KMS-11 (cell line): ENCODE measurements around the gene ADD3.

Source experiments
- H2AFZ ChIP-seq: fragments of 200-600 bp; sonication (generic); 2 replicates; pipeline ENCODE4 v1.6.1; 2016; ENCODE audit warnings: antibody characterized with exemption, mixed run types, low read depth
- H3K27ac ChIP-seq: fragments of 200-600 bp; sonication (generic); 2 replicates; pipeline ENCODE4 v1.6.1; 2016; ENCODE audit warnings: mild to moderate bottlenecking, mixed run types
- H3K27me3 ChIP-seq: fragments of 200-600 bp; sonication (generic); 2 replicates; pipeline ENCODE4 v1.6.1; 2017; ENCODE audit warnings: mild to moderate bottlenecking, low read depth, mixed run types, moderate library complexity; ENCODE audit not compliant: insufficient read depth
- H3K36me3 ChIP-seq: fragments of 200-600 bp; sonication (generic); 2 replicates; pipeline ENCODE4 v1.6.1; 2017; ENCODE audit warnings: mild to moderate bottlenecking, mixed run types; ENCODE audit not compliant: insufficient read depth
- H3K4me1 ChIP-seq: fragments of 200-600 bp; sonication (generic); 2 replicates; pipeline ENCODE4 v1.6.1; 2016; ENCODE audit warnings: mild to moderate bottlenecking, low read depth, mixed run types; ENCODE audit not compliant: poor library complexity, severe bottlenecking
- H3K4me2 ChIP-seq: fragments of 200-600 bp; sonication (generic); 2 replicates; pipeline ENCODE4 v1.7.0; 2016; ENCODE audit warnings: mild to moderate bottlenecking, mixed run types
- H3K4me3 ChIP-seq: fragments of 200-600 bp; sonication (generic); IDR thresholded peaks from 2 replicates; pipeline ENCODE4 v1.6.1; 2017; ENCODE audit warnings: low read depth, low read length, mixed read lengths; ENCODE audit not compliant: insufficient read depth
- H3K79me2 ChIP-seq: fragments of 200-600 bp; sonication (generic); 2 replicates; pipeline ENCODE4 v1.6.1; 2016; ENCODE audit warnings: low read depth, mixed run types; ENCODE audit not compliant: insufficient read depth
- H3K9ac ChIP-seq: fragments of 200-600 bp; sonication (generic); 2 replicates; pipeline ENCODE4 v1.6.1; 2016; ENCODE audit warnings: mild to moderate bottlenecking, mixed run types
- H4K20me1 ChIP-seq: fragments of 200-600 bp; sonication (generic); 2 replicates; pipeline ENCODE4 v1.6.1; 2016; ENCODE audit warnings: mild to moderate bottlenecking, mixed run types; ENCODE audit not compliant: insufficient read depth
- TF ChIP-seq, protein P1 (sequence below): fragments of 200-600 bp; sonication (generic); conservative IDR thresholded peaks from 2 replicates; pipeline ENCODE4 v1.6.1; 2017; ENCODE audit warnings: low read depth, mild to moderate bottlenecking, antibody characterized with exemption, low read length, moderate library complexity, mixed read lengths

ADD3 gene

DNA sequence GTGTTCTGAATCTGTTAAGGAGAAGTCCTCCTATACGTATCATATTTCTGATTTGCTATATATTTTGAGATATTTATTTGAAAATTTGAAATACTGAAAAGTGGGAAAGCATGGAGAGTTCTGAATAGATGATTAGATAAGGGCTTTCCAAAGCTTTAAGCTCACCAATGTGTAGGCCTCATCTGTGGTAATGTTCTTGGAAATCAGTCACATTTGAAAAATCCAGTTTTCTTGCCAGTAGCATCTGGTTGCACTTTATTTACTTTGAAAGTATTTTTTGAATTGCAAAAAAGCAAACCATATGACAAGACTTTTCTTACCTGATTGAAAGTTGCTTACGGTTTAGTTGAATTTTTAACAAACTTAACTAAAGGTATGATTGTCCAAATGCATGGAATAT, 21.7 kb downstream of the ADD3 start:
- no peak overlapping the region for H2AFZ ChIP-seq

DNA sequence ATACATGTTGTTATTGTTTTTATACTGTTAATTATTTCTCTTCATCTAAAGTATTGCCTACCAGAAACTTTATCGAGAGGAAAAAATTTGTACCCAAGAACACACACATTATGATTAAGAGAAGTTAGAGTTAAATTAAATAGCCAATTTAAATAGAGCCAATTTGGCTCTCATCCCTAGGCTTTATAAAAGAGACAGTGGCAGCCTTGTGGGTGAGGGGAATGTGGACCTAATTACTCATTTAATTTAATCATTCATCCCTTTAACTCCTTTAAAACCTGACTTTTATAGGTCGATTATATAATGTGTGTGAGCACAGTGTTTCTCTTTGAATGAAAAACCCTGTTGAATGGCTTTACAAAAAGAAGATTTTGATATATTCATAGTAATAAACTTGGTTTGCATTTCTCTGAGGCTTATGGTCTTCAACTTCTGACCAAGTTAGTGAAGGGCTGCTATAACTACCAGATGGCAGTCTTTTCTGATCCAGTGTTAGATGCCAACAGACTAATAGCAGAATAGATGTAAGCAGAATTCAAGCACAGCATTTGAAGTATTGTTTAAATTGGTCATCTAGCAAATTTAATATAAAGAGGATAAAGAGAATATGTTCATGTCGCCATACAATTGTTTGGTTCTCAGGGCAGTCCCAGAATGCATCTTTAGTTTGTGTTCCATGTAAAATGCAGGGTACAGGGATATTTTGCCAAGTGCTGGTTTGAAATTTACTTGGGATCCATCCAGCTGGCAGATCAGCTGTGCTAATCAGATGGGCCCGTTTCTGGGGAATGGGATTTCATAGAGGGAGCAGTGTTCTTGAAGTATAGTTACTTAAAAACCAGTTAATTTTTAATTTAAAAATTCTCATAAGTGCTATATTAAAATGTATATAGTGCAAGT, 25.3 kb downstream of the ADD3 start:
- TF ChIP-seq, protein P1, sequence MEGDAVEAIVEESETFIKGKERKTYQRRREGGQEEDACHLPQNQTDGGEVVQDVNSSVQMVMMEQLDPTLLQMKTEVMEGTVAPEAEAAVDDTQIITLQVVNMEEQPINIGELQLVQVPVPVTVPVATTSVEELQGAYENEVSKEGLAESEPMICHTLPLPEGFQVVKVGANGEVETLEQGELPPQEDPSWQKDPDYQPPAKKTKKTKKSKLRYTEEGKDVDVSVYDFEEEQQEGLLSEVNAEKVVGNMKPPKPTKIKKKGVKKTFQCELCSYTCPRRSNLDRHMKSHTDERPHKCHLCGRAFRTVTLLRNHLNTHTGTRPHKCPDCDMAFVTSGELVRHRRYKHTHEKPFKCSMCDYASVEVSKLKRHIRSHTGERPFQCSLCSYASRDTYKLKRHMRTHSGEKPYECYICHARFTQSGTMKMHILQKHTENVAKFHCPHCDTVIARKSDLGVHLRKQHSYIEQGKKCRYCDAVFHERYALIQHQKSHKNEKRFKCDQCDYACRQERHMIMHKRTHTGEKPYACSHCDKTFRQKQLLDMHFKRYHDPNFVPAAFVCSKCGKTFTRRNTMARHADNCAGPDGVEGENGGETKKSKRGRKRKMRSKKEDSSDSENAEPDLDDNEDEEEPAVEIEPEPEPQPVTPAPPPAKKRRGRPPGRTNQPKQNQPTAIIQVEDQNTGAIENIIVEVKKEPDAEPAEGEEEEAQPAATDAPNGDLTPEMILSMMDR = no peak
- Histone ChIP-seq H3K36me3 (no peaks in the 10 kb centered on the region), H3K9ac (no peak overlapping the region), H3K27me3 (no peaks in the 10 kb centered on the region), H4K20me1 (no peaks in the 10 kb centered on the region), H3K79me2 (peaks cover 35% of the 10 kb centered on the region), H3K4me2 (no peak overlapping the region), H3K4me1 (peaks cover 8% of the 10 kb centered on the region), H3K27ac (no peak overlapping the region), H3K4me3 (no peak overlapping the region), H2AFZ (no peak overlapping the region)

More for the DNA sequence above, 21.7 kb downstream of the ADD3 start:
- Histone ChIP-seq H3K27ac (no peak overlapping the region), H3K9ac (no peak overlapping the region), H3K4me2 (no peak overlapping the region), H3K4me1 (peaks cover 13% of the 10 kb centered on the region), H4K20me1 (no peaks in the 10 kb centered on the region), H3K27me3 (no peaks in the 10 kb centered on the region), H3K36me3 (no peaks in the 10 kb centered on the region), H3K79me2 (peaks cover 46% of the 10 kb centered on the region), H3K4me3 (no peak overlapping the region)
- TF ChIP-seq, protein P1 = no peak

DNA sequence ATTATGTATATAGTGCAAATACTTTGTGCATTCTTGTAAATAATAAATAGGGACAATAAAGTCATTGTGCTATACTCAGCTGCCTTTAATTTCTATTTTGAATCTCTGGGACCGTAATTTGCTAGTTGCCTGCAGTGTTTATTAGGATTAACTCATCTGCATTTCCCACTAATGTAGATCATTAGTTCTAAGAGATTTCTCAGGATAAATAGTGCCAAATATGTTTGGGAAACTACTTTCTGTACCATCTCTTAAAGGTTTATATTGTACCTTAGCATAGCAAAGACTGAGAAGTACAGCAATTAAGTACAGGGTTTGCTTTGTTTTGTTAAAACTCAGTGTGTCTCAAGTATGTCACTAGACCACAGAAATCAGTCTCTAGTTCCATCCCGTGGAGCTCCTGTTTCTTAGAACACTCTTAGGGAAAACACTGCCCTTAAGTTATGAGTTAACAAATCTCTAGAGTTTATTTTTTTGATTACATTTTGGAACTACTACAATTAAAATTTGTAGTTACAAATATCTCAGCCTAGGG, 26.0 kb downstream of the ADD3 start:
- no peak overlapping the region for H3K4me3 ChIP-seq
- H4K20me1 ChIP-seq = no peaks in the 10 kb centered on the region
- TF ChIP-seq, protein P1 = no peak
- H2AFZ ChIP-seq = no peak overlapping the region
- H3K27me3 ChIP-seq = no peaks in the 10 kb centered on the region
- H3K36me3 ChIP-seq = no peaks in the 10 kb centered on the region
- H3K9ac ChIP-seq = no peak overlapping the region
- H3K79me2 ChIP-seq = peaks cover 39% of the 10 kb centered on the region
- H3K4me2 ChIP-seq = no peak overlapping the region
- no peak overlapping the region for H3K27ac ChIP-seq
- H3K4me1 ChIP-seq = peaks cover 12% of the 10 kb centered on the region

DNA sequence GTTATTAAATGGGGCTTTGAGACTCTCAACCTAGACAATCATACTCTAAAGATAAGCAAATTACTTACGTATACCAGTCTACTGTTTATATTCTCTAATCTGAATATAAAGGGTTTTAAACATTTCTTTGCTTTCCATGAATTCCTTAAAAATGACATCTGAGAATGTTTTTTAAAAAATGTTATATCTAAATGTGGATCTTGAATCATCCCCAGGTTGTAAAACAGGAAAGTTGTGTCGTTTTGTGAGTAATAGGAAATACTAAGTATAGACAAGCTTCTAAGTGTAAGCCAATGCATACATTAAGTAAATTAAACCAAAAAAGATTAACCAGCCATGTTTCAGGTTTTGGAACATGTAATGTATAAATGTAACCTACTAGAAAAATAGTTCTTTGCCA, 26.8 kb downstream of the ADD3 start:
- Histone ChIP-seq H3K79me2 (peaks cover 30% of the 10 kb centered on the region; the same call in 1 of the 2 replicates), H2AFZ (no peak overlapping the region), H3K27ac (no peak overlapping the region), H3K4me3 (no peak overlapping the region), H4K20me1 (no peaks in the 10 kb centered on the region), H3K4me1 (peaks cover 20% of the 10 kb centered on the region), H3K4me2 (no peak overlapping the region), H3K27me3 (no peaks in the 10 kb centered on the region), H3K9ac (no peak overlapping the region), H3K36me3 (no peaks in the 10 kb centered on the region)
- TF ChIP-seq, protein P1 = no peak
